DOHH2 (cell line): Measurements from ENCODE around the gene KRT8.

Experiments used
- H3F3A ChIP-seq: fragments of 200-600 bp; sonication (generic), shearing (Covaris generic); 2 replicates; pipeline ENCODE4 v1.6.0; 2016; ENCODE audit warnings: antibody characterized with exemption, mild to moderate bottlenecking; ENCODE audit not compliant: control insufficient read depth, insufficient read depth
- H3K27ac ChIP-seq: fragments of 200-600 bp; sonication (generic); 2 replicates; pipeline ENCODE4 v1.5.1; 2014; ENCODE audit warnings: low read depth, mild to moderate bottlenecking, low read length, moderate library complexity
- H3K27me3 ChIP-seq: fragments of 200-600 bp; sonication (generic); 2 replicates; pipeline ENCODE4 v1.6.1; 2014; ENCODE audit warnings: mild to moderate bottlenecking, low read length, mixed read lengths; ENCODE audit not compliant: control insufficient read depth
- H3K36me3 ChIP-seq: fragments of 200-600 bp; sonication (generic); 2 replicates; pipeline ENCODE4 v1.6.1; 2014; ENCODE audit warnings: mild to moderate bottlenecking, low read length, moderate library complexity, mixed read lengths; ENCODE audit not compliant: control insufficient read depth
- H3K4me1 ChIP-seq: fragments of 200-600 bp; sonication (generic); 2 replicates; pipeline ENCODE4 v1.6.1; 2014; ENCODE audit warnings: mild to moderate bottlenecking, low read length, mixed read lengths; ENCODE audit not compliant: control insufficient read depth
- H3K4me2 ChIP-seq: fragments of 200-600 bp; sonication (generic); 2 replicates; pipeline ENCODE4 v1.6.0; 2014; ENCODE audit warnings: mild to moderate bottlenecking, low read length, moderate library complexity
- H3K4me3 ChIP-seq: fragments of 200-600 bp; sonication (generic); 2 replicates; pipeline ENCODE4 v1.5.1; 2014; ENCODE audit warnings: mild to moderate bottlenecking, low read length, mixed read lengths
- H3K79me2 ChIP-seq: fragments of 200-600 bp; sonication (generic); 2 replicates; pipeline ENCODE4 v1.6.1; 2014; ENCODE audit warnings: mild to moderate bottlenecking, low read length, mixed read lengths; ENCODE audit not compliant: control insufficient read depth
- H3K9me2 ChIP-seq: fragments of 200-600 bp; sonication (generic); replicated peaks from 2 replicates; pipeline ENCODE4 v1.6.1; 2014; ENCODE audit warnings: mild to moderate bottlenecking, low read length, mixed read lengths; ENCODE audit not compliant: control insufficient read depth
- H3K9me3 ChIP-seq: fragments of 200-600 bp; sonication (generic); 2 replicates; pipeline ENCODE4 v1.6.1; 2014; ENCODE audit warnings: antibody characterized with exemption, low read length, mixed read lengths; ENCODE audit not compliant: control insufficient read depth, insufficient read depth
- H4K20me1 ChIP-seq: fragments of 200-600 bp; sonication (generic); 2 replicates; pipeline ENCODE4 v1.6.0; 2014; ENCODE audit warnings: low read depth, mild to moderate bottlenecking, antibody characterized with exemption, low read length, moderate library complexity; ENCODE audit not compliant: control insufficient read depth, insufficient read depth
- CTCF ChIP-seq: fragments of 200-600 bp; sonication (generic); IDR thresholded peaks from one replicate; pipeline ENCODE4 v1.5.1; 2014; ENCODE audit warnings: antibody characterized with exemption, mild to moderate bottlenecking, low read depth, low read length; ENCODE audit not compliant: poor library complexity, severe bottlenecking
- EZH2phosphoT487 ChIP-seq: fragments of 200-600 bp; sonication (generic); IDR thresholded peaks from 2 replicates; pipeline ENCODE4 v1.6.1; 2017; ENCODE audit warnings: borderline replicate concordance, mild to moderate bottlenecking, antibody characterized with exemption, low read length, moderate library complexity, mixed read lengths

KRT8 gene

GRCh38 chr12:52862023-52862422 lies 42.9 kb downstream of the KRT8 start:
- Histone ChIP-seq H3K4me1 (no peaks in the 10 kb centered on the region), H3K79me2 (no peaks in the 10 kb centered on the region), H3F3A (no peaks in the 10 kb centered on the region), H4K20me1 (no peaks in the 10 kb centered on the region), H3K4me2 (no peak overlapping the region), H3K27ac (no peak overlapping the region), H3K27me3 (no peaks in the 10 kb centered on the region), H3K4me3 (no peak overlapping the region), H3K9me3 (no peaks in the 10 kb centered on the region), H3K9me2 (no peaks in the 10 kb centered on the region), H3K36me3 (no peaks in the 10 kb centered on the region)
- TF ChIP-seq EZH2phosphoT487 (no peak), CTCF (no peak)

- no peak for TF ChIP-seq CTCF
- no peak for TF ChIP-seq EZH2phosphoT487
- H3K27me3 ChIP-seq = no peaks in the 10 kb centered on the region; the same call in 1 of the 2 replicates
- no peaks in the 10 kb centered on the region for H3K4me1 ChIP-seq
- no peaks in the 10 kb centered on the region for H3K79me2 ChIP-seq
- H3K9me3 ChIP-seq = no peaks in the 10 kb centered on the region
- H3K4me3 ChIP-seq = no peak overlapping the region
- no peaks in the 10 kb centered on the region for H3K36me3 ChIP-seq
- no peaks in the 10 kb centered on the region for H3F3A ChIP-seq
- H3K9me2 ChIP-seq = no peaks in the 10 kb centered on the region
- no peaks in the 10 kb centered on the region for H4K20me1 ChIP-seq
- H3K4me2 ChIP-seq = no peak overlapping the region
- no peak overlapping the region for H3K27ac ChIP-seq
Measured at GRCh38 chr12:52861511-52861910, 43.4 kb downstream of the KRT8 start.

- no peaks in the 10 kb centered on the region for H3F3A ChIP-seq
- TF ChIP-seq CTCF (no peak), EZH2phosphoT487 (no peak)
- H3K9me2 ChIP-seq = no peaks in the 10 kb centered on the region
- no peak overlapping the region for H3K4me2 ChIP-seq
- H3K4me3 ChIP-seq = no peak overlapping the region
- H3K27ac ChIP-seq = no peak overlapping the region
- H3K27me3 ChIP-seq = no peaks in the 10 kb centered on the region; the same call in 1 of the 2 replicates
- H3K36me3 ChIP-seq = no peaks in the 10 kb centered on the region
- no peaks in the 10 kb centered on the region for H3K79me2 ChIP-seq
- H3K4me1 ChIP-seq = no peaks in the 10 kb centered on the region
- no peaks in the 10 kb centered on the region for H4K20me1 ChIP-seq
- H3K9me3 ChIP-seq = no peaks in the 10 kb centered on the region
Measured at GRCh38 chr12:52860102-52860823, 44.6 kb downstream of the KRT8 start.
